Tibial artery (tissue), 4 donors: Measurements from ENCODE around the gene COX7B2.

Source experiments
- DNase-seq, 2 donors: peaks; one replicate each; pipeline ENCODE4 v3.0.0-alpha.2; 2019
- H3K27ac ChIP-seq, 2 donors: fragments of 200-600 bp; sonication (generic) in 1 of 2; 1 replicate in 1 of 2; 2 replicates in 1 of 2; pipeline ENCODE4 v1.5.1; 2018 to 2019; ENCODE audit warnings: mild to moderate bottlenecking in 1 of 2
- H3K27me3 ChIP-seq, 2 donors: fragments of 200-600 bp; sonication (generic) in 1 of 2; one replicate each; pipeline versions ENCODE4 v1.5.1 to v1.6.0; 2016 to 2019
- H3K36me3 ChIP-seq, 3 donors: fragments of 200-600 bp; sonication (generic) in 2 of 3; one replicate each; pipeline ENCODE4 v1.5.1; 2016 to 2019; ENCODE audit warnings: mild to moderate bottlenecking in 2 of 3
- H3K4me1 ChIP-seq, 4 donors: fragments of 200-600 bp; sonication (generic) in 2 of 4; 1 replicate in 3 of 4; 2 replicates in 1 of 4; pipeline ENCODE4 v1.5.1; 2016 to 2019
- H3K4me3 ChIP-seq, 2 donors: fragments of 200-600 bp; sonication (generic) in 1 of 2; 1 replicate in 1 of 2; 2 replicates in 1 of 2; pipeline ENCODE4 v1.5.1; 2018 to 2019; ENCODE audit warnings: mild to moderate bottlenecking in 2 of 2
- H3K9me3 ChIP-seq, 3 donors: fragments of 200-600 bp; sonication (generic) in 1 of 3; one replicate each; pipeline ENCODE4 v1.5.1; 2016 to 2019
- intact Hi-C: fragments of 100-400 bp; cut with DNase I; formaldehyde crosslinking; loops from one replicate; pipeline ENCODE4 v1.15.0; 2023; ENCODE audit warnings: low total_unique reads
- TF ChIP-seq, protein P1 (sequence below), 2 experiments: fragments of 200-600 bp in 1 of 2; fragments of 450-650 bp in 1 of 2; IDR thresholded peaks; one replicate each; pipeline ENCODE4 v1.5.1; 2017 to 2019; ENCODE audit warnings: antibody characterized with exemption in 2 of 2, mild to moderate bottlenecking in 1 of 2, moderate library complexity in 1 of 2

The COX7B2 gene

DNA sequence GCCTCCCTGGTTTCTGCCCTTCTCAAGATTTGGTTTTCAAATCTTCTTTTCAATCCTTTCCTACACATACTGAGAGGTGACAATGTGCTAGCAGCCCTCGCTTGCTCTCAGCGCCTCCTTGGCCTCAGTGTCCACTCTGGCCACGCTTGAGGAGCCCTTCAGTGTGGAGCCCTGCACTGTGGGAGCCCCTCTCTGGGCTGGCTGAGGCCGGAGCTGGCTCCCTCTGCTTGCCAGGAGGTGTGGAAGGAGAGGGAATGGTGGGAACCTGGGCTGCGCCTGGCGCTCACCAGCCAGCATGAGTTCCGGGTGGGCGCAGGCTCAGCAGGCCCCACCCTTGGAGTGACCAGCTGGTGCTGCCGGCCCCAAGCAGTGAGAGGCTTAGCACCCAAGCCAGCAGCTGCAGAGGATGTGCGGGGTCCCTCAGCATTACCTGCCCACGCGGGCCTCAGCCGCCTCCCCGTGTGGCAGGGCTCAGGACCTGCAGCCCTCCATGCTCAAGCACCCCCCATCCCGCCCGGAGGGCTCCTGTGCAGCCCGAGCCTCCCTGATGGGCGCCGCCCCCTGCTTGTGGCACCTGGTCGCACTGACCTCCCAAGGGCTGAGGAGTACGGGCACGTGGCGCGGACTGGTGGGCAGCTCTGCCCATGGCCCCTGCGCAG lies 127.5 kb downstream of the COX7B2 start:
- TF ChIP-seq, protein P1, sequence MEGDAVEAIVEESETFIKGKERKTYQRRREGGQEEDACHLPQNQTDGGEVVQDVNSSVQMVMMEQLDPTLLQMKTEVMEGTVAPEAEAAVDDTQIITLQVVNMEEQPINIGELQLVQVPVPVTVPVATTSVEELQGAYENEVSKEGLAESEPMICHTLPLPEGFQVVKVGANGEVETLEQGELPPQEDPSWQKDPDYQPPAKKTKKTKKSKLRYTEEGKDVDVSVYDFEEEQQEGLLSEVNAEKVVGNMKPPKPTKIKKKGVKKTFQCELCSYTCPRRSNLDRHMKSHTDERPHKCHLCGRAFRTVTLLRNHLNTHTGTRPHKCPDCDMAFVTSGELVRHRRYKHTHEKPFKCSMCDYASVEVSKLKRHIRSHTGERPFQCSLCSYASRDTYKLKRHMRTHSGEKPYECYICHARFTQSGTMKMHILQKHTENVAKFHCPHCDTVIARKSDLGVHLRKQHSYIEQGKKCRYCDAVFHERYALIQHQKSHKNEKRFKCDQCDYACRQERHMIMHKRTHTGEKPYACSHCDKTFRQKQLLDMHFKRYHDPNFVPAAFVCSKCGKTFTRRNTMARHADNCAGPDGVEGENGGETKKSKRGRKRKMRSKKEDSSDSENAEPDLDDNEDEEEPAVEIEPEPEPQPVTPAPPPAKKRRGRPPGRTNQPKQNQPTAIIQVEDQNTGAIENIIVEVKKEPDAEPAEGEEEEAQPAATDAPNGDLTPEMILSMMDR (IDR thresholded peaks at IDR 0.05), result no peak
- H3K27me3 ChIP-seq, result no peaks in the 10 kb centered on the region
- no peak for DNase-seq
- no peaks in the 10 kb centered on the region for H3K36me3 ChIP-seq
- intact Hi-C loops, result no loop called here
- peaks cover 0 to 7% (median 0%) of the 10 kb centered on the region in 3 donors for H3K9me3 ChIP-seq
- H3K4me3 ChIP-seq, result no peak overlapping the region
- no peak overlapping the region for H3K27ac ChIP-seq
- H3K4me1 ChIP-seq, result no peaks in the 10 kb centered on the region

DNA sequence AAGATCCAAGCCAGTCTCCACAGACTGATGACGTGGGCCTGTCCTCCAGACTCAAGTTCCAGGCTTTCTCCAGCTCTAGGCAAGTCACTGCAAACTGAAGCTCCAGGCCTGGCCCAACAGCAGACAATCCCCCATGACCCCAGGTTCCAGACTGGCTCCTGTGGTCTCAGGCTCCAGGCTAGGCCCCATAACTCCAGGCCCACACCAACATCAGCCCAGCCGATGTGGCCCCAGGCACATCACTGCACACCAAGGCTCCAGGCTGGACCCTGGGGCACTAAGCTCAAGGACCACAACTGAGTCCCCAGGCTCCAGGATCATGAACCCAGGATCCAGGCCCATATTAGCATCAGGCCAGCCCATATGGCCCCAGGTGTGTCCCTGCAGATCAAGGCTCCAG lies 143.6 kb downstream of the COX7B2 start:
- H3K4me3 ChIP-seq, result no peak overlapping the region
- no peaks in the 10 kb centered on the region for H3K4me1 ChIP-seq
- H3K27ac ChIP-seq, result no peak overlapping the region
- TF ChIP-seq, protein P1 (IDR thresholded peaks at IDR 0.05), result no peak
- intact Hi-C loops, result no loop called here
- H3K9me3 ChIP-seq, result no peaks in the 10 kb centered on the region
- H3K27me3 ChIP-seq, result no peaks in the 10 kb centered on the region
- H3K36me3 ChIP-seq, result no peaks in the 10 kb centered on the region
- no peak for DNase-seq

DNA sequence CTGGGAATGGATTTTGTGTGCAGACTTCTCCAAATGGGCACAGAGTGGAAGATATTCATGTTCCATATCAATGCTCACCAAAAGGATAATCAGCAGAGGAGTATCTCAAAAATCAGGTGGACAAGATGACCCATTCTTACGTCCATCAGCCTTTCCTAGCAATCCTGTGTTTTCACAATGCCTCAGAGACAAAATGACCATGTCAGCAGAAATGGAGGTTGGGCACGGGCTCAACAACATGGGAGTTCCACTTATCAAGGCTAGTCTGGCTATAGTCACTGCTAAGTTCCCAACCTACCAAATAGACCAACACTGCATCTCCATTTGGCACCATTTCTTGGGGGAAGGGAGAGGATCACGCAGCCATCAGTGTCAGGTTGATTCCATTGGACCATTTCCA lies 179.0 kb downstream of the COX7B2 start:
- Histone ChIP-seq H3K27ac (no peak overlapping the region), H3K4me3 (no peak overlapping the region), H3K9me3 (no peaks in the 10 kb centered on the region), H3K4me1 (no peaks in the 10 kb centered on the region), H3K27me3 (no peaks in the 10 kb centered on the region), H3K36me3 (no peaks in the 10 kb centered on the region)
- intact Hi-C loops, result no loop called here
- DNase-seq, result no peak
- TF ChIP-seq, protein P1 (IDR thresholded peaks at IDR 0.05), result no peak

DNA sequence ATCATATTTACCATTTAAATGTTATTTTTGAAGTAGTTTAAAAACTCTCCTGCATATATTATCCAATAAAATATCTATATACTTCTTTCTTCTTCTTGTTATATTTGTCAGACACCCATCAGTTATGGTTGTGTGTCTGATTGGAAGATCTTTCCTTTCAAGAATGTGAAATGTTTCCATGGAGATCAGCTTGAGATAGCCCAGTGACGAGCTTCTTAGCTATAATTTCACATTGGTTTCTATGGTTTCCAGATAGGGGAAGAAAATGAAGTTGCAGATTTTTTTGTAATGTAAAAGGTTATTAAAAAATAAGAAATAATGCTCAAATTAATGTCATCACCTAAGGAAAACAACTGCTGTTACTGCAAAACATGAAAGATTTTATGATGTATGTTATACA lies 189.0 kb downstream of the COX7B2 start:
- no peak overlapping the region for H3K27ac ChIP-seq
- intact Hi-C loops, result no loop called here
- no peak for DNase-seq
- no peaks in the 10 kb centered on the region for H3K27me3 ChIP-seq
- no peak overlapping the region for H3K4me3 ChIP-seq
- no peaks in the 10 kb centered on the region for H3K4me1 ChIP-seq
- no peaks in the 10 kb centered on the region for H3K9me3 ChIP-seq
- TF ChIP-seq, protein P1 (IDR thresholded peaks at IDR 0.05), result no peak
- H3K36me3 ChIP-seq, result no peaks in the 10 kb centered on the region

DNA sequence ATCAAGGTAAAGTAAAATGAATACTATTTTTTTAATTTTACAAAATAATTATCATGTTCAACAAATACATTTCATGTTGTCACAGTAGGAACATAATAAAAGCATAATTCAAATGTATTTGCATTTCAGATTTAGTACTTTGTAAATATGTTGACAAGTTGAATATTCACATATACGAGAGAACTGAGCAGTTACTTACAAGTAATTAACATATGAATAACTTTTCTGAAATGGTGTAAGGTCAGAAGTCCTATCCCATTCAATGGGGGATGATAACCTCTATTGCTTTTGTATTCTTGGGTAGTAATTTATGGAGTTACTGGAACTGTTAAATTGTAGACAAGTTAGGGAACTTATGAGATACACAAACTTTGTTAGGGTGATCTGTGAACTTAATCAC lies 191.1 kb downstream of the COX7B2 start:
- no peaks in the 10 kb centered on the region for H3K36me3 ChIP-seq
- intact Hi-C loops, result no loop called here
- no peak for DNase-seq
- TF ChIP-seq, protein P1 (IDR thresholded peaks at IDR 0.05), result no peak
- H3K4me3 ChIP-seq, result no peak overlapping the region
- no peaks in the 10 kb centered on the region for H3K27me3 ChIP-seq
- H3K9me3 ChIP-seq, result no peaks in the 10 kb centered on the region
- no peaks in the 10 kb centered on the region for H3K4me1 ChIP-seq
- H3K27ac ChIP-seq, result no peak overlapping the region

DNA sequence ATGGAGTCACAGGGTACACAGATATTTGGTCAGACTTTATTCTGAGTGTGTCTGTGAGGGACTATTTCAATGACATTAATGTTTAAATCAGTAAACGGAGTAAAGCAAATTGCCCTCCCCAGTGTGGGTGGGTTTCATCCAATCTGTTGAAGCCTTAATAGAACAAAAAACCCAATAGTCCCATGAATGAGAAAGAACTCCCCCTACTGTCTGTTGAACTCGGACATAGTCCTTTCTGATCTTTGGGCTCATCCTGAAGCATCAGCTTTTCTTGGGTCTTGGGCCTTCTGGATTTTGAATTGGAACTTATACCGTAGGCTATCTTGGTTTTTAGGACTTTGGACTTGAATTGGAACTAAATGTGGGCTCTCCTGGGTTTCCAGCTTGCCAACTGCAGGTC lies 193.6 kb downstream of the COX7B2 start:
- Histone ChIP-seq H3K36me3 (no peaks in the 10 kb centered on the region), H3K4me1 (no peaks in the 10 kb centered on the region), H3K4me3 (no peak overlapping the region), H3K27ac (no peak overlapping the region), H3K27me3 (no peaks in the 10 kb centered on the region), H3K9me3 (no peaks in the 10 kb centered on the region)
- intact Hi-C loops, result no loop called here
- TF ChIP-seq, protein P1 (IDR thresholded peaks at IDR 0.05), result no peak
- DNase-seq, result no peak
